Uterus (tissue), 2 donors: Measurements from ENCODE around the gene FAM53B.

Experiments used
- POLR2A ChIP-seq, 2 donors: fragments of 450-650 bp; IDR thresholded peaks; one replicate each; pipeline ENCODE4 v1.6.1; 2016; ENCODE audit warnings: antibody characterized with exemption in 2 of 2, mild to moderate bottlenecking in 1 of 2, moderate library complexity in 1 of 2
- TF ChIP-seq, protein P1 (sequence below), 4 experiments: fragments of 200-600 bp in 2 of 4; fragments of 450-650 bp in 2 of 4; sonication (generic) in 2 of 4; IDR thresholded peaks; one replicate each; pipeline ENCODE4 v1.5.1; 2016 to 2019; ENCODE audit warnings: antibody characterized with exemption in 4 of 4, mild to moderate bottlenecking in 2 of 4, moderate library complexity in 1 of 4

DNA sequence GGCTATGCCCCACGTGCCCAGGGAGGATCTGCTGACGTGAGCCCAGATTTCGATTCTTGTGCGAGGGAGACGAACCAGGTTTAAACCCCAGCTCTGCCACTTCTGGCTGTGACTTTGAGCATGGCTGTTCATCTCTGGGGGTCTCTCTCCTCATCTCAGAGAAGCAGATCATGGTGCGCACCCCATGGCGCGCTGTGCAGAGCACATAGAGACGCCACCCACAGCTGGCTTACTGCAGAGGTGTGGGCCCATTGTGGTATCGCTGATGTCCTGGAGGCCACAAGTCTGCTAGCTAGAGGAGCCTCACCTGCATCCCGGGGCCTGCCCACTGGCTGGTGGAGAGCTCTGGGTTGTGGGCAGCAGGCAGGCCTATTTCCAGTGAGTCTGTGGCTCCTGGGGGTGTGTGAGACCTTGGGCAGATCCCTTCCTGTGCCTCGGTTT lies 142.0 kb downstream of the FAM53B start:
- TF ChIP-seq POLR2A (IDR thresholded peaks at IDR 0.05): no peak
- TF ChIP-seq, protein P1, sequence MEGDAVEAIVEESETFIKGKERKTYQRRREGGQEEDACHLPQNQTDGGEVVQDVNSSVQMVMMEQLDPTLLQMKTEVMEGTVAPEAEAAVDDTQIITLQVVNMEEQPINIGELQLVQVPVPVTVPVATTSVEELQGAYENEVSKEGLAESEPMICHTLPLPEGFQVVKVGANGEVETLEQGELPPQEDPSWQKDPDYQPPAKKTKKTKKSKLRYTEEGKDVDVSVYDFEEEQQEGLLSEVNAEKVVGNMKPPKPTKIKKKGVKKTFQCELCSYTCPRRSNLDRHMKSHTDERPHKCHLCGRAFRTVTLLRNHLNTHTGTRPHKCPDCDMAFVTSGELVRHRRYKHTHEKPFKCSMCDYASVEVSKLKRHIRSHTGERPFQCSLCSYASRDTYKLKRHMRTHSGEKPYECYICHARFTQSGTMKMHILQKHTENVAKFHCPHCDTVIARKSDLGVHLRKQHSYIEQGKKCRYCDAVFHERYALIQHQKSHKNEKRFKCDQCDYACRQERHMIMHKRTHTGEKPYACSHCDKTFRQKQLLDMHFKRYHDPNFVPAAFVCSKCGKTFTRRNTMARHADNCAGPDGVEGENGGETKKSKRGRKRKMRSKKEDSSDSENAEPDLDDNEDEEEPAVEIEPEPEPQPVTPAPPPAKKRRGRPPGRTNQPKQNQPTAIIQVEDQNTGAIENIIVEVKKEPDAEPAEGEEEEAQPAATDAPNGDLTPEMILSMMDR (IDR thresholded peaks at IDR 0.05): no peak
